Stimulated activated CD8-positive, alpha-beta memory T cell treated with anti-CD3 and anti-CD28 coated beads, Interleukin-4, amount 100 ng/mL, for 48 hours (primary cell): ENCODE results near the gene FRMD1.

Source experiments
- DNase-seq: peaks from one replicate; pipeline ENCODE4 v3.0.0-alpha.2; 2020

FRMD1 gene

GRCh38 chr6:168110437-168110836, 31.4 kb upstream of the FRMD1 start:
- no peak for DNase-seq

- DNase-seq, result no peak
Observed at GRCh38 chr6:168109171-168109570, 30.2 kb upstream of the FRMD1 start.

- no peak for DNase-seq
Observed at GRCh38 chr6:168107191-168107983, 28.4 kb upstream of the FRMD1 start.

- DNase-seq, result no peak
Observed at GRCh38 chr6:168106633-168107005, 27.6 kb upstream of the FRMD1 start.

- DNase-seq, result no peak
Observed at GRCh38 chr6:168105813-168106632, 27.0 kb upstream of the FRMD1 start.

- no peak for DNase-seq
Observed at GRCh38 chr6:168104636-168105035, 25.6 kb upstream of the FRMD1 start.

GRCh38 chr6:168103050-168103830, 24.2 kb upstream of the FRMD1 start:
- DNase-seq, result no peak

- no peak for DNase-seq
Observed at GRCh38 chr6:168102315-168102985, 23.4 kb upstream of the FRMD1 start.

- no peak for DNase-seq
Observed at GRCh38 chr6:168101590-168102314, 22.7 kb upstream of the FRMD1 start.

- DNase-seq, result no peak
Observed at GRCh38 chr6:168100803-168101589, 22.0 kb upstream of the FRMD1 start.

GRCh38 chr6:168100011-168100802, 21.2 kb upstream of the FRMD1 start:
- no peak for DNase-seq

GRCh38 chr6:168099201-168100010, 20.4 kb upstream of the FRMD1 start:
- no peak for DNase-seq

GRCh38 chr6:168098431-168098861, 19.4 kb upstream of the FRMD1 start:
- no peak for DNase-seq

GRCh38 chr6:168097621-168098430, 18.8 kb upstream of the FRMD1 start:
- no peak for DNase-seq

GRCh38 chr6:168097221-168097620, 18.2 kb upstream of the FRMD1 start:
- no peak for DNase-seq

- no peak for DNase-seq
Observed at GRCh38 chr6:168096271-168096764, 17.3 kb upstream of the FRMD1 start.

- no peak for DNase-seq
Observed at GRCh38 chr6:168095716-168096250, 16.8 kb upstream of the FRMD1 start.

GRCh38 chr6:168095171-168095691, 16.2 kb upstream of the FRMD1 start:
- DNase-seq, result no peak
